DND-41 (cell line): ENCODE measurements around the gene GINS2.

Experiments
- ATAC-seq: fragments of 200-7000 bp; cut with Tn5 transposase; 3 replicates; pipeline ENCODE4 v1.9.1; 2021; ENCODE audit warnings: low read depth; ENCODE audit not compliant: insufficient read depth
- DNase-seq: peaks from one replicate; pipeline ENCODE4 v3.0.0-alpha.2; 2020
- H2AFZ ChIP-seq: 2 replicates; pipeline ENCODE4 v1.6.0; 2012; ENCODE audit warnings: low read depth, low read length
- H3K27ac ChIP-seq: 2 replicates; pipeline ENCODE4 v1.5.1; 2012; ENCODE audit warnings: low read length, inconsistent platforms
- H3K27me3 ChIP-seq: fragments of 200-600 bp; sonication (generic); 2 replicates; pipeline ENCODE4 v1.6.0; 2012; ENCODE audit warnings: low read length, mild to moderate bottlenecking, inconsistent platforms; ENCODE audit not compliant: insufficient read depth, poor library complexity
- H3K36me3 ChIP-seq: 2 replicates; pipeline ENCODE4 v1.5.1; 2012; ENCODE audit warnings: low read length, inconsistent platforms; ENCODE audit not compliant: insufficient read depth
- H3K4me1 ChIP-seq: 2 replicates; pipeline ENCODE4 v1.5.1; 2012; ENCODE audit warnings: mild to moderate bottlenecking, low read length; ENCODE audit not compliant: insufficient read depth
- H3K4me2 ChIP-seq: 2 replicates; pipeline ENCODE4 v1.6.0; 2012; ENCODE audit warnings: mild to moderate bottlenecking, moderate library complexity, low read length, inconsistent platforms; ENCODE audit not compliant: insufficient read depth
- H3K4me3 ChIP-seq, 2 experiments: fragments of 200-600 bp in 1 of 2; shearing (Covaris generic) in 1 of 2; 2 replicates each; pipeline ENCODE4 v1.5.1; 2012 to 2016; ENCODE audit warnings: inconsistent platforms in 2 of 2, low read length in 2 of 2, mild to moderate bottlenecking in 2 of 2, low read depth in 1 of 2, moderate library complexity in 1 of 2
- H3K79me2 ChIP-seq: 2 replicates; pipeline ENCODE4 v1.6.0; 2012; ENCODE audit warnings: low read length, inconsistent platforms; ENCODE audit not compliant: insufficient read depth
- H3K9ac ChIP-seq: 2 replicates; pipeline ENCODE4 v1.6.0; 2012; ENCODE audit warnings: low read depth, mild to moderate bottlenecking, inconsistent platforms, low read length, moderate library complexity
- H3K9me3 ChIP-seq: 2 replicates; pipeline ENCODE4 v1.5.1; 2012; ENCODE audit warnings: low read length, moderate library complexity, mild to moderate bottlenecking, inconsistent platforms; ENCODE audit not compliant: insufficient read depth, severe bottlenecking
- H4K20me1 ChIP-seq: 2 replicates; pipeline ENCODE4 v1.6.0; 2012; ENCODE audit warnings: low read length; ENCODE audit not compliant: insufficient read depth
- CTCF ChIP-seq: IDR thresholded peaks from 2 replicates; pipeline ENCODE4 v1.5.1; 2012; ENCODE audit warnings: borderline replicate concordance, low read length, moderate library complexity, mild to moderate bottlenecking; ENCODE audit not compliant: poor library complexity, severe bottlenecking; ENCODE audit errors: extremely low read depth
- EZH2 ChIP-seq: IDR thresholded peaks from 3 replicates; pipeline ENCODE4 v1.6.1; 2012; ENCODE audit warnings: borderline replicate concordance, low read depth, mild to moderate bottlenecking, moderate library complexity, low read length, inconsistent platforms; ENCODE audit not compliant: severe bottlenecking

GINS2 gene

GRCh38 chr16:85696781-85697180, 8.0 kb upstream of the GINS2 start:
- Histone ChIP-seq H3K9ac (no peak overlapping the region), H3K4me2 (no peak overlapping the region), H3K9me3 (no peaks in the 10 kb centered on the region), H3K36me3 (no peaks in the 10 kb centered on the region), H4K20me1 (peaks cover 5% of the 10 kb centered on the region; the same call in 1 of the 2 replicates), H3K27me3 (peaks cover 20% of the 10 kb centered on the region), H3K4me3 (no peak overlapping the region), H2AFZ (no peak overlapping the region), H3K4me1 (no peaks in the 10 kb centered on the region), H3K79me2 (no peaks in the 10 kb centered on the region), H3K27ac (no peak overlapping the region)
- TF ChIP-seq CTCF, result no peak
- TF ChIP-seq EZH2, result no peak
- DNase-seq, result no peak
- ATAC-seq, result no peak

- Histone ChIP-seq H3K79me2 (no peaks in the 10 kb centered on the region), H4K20me1 (peaks cover 5% of the 10 kb centered on the region; the same call in 1 of the 2 replicates), H3K27me3 (peaks cover 17% of the 10 kb centered on the region), H3K9me3 (no peaks in the 10 kb centered on the region), H3K27ac (no peak overlapping the region), H3K4me3 (no peak overlapping the region), H3K4me1 (no peaks in the 10 kb centered on the region), H2AFZ (no peak overlapping the region), H3K36me3 (no peaks in the 10 kb centered on the region), H3K4me2 (no peak overlapping the region), H3K9ac (no peak overlapping the region)
- no peak for TF ChIP-seq CTCF
- no peak for TF ChIP-seq EZH2
- ATAC-seq (no peak), DNase-seq (no peak)
Observed at GRCh38 chr16:85695196-85696128, 6.7 kb upstream of the GINS2 start.

- TF ChIP-seq EZH2 (no peak), CTCF (no peak)
- Histone ChIP-seq H3K9me3 (no peaks in the 10 kb centered on the region), H3K9ac (no peak overlapping the region), H3K4me1 (peaks cover 30% of the 10 kb centered on the region), H3K36me3 (peaks cover 7% of the 10 kb centered on the region), H3K79me2 (peaks cover 31% of the 10 kb centered on the region), H3K27me3 (peaks cover 8% of the 10 kb centered on the region), H2AFZ (no peak overlapping the region), H3K27ac (no peak overlapping the region), H3K4me3 (no peak overlapping the region), H4K20me1 (peaks cover 16% of the 10 kb centered on the region), H3K4me2 (no peak overlapping the region)
- ATAC-seq (no peak), DNase-seq (no peak)
Observed at GRCh38 chr16:85690469-85691064, 1.8 kb upstream of the GINS2 start.
